A673 (cell line): Measurements from ENCODE around the gene MEGF11. TPM values are rescaled to one million over a fixed set of nuclear protein-coding genes. Genes with fewer than 3 reads are reported as not detected.

Source experiments
- BruUV-seq: library from RNA; stranded (reverse); fragments of 400-500 nt; replicated peaks from 2 replicates; lab custom pipeline; 2021; lab: Mats Ljungman, UMichigan
- CTCF ChIA-PET: fragments of 300-600 bp; sonication (Branson Sonifier 250); formaldehyde crosslinking; loops from one replicate; lab custom pipeline; 2022; ENCODE audit warnings: antibody characterized with exemption; lab: Charles Lee
- POLR2A ChIA-PET: fragments of 300-600 bp; sonication (Branson Sonifier 250); formaldehyde crosslinking; loops from one replicate; lab custom pipeline; 2022; ENCODE audit warnings: antibody characterized with exemption; ENCODE audit not compliant: low non-redundant PET; lab: Charles Lee
- DNase-seq: peaks from one replicate; pipeline ENCODE4 v3.0.0-alpha.2; 2015; ENCODE audit warnings: low spot score
- H3K27ac ChIP-seq: fragments of 200-600 bp; sonication (generic); 2 replicates; pipeline ENCODE4 v1.5.1; 2016; ENCODE audit warnings: mixed run types, low read depth, mild to moderate bottlenecking, mixed read lengths, antibody characterized with exemption, low read length; ENCODE audit not compliant: poor library complexity, severe bottlenecking
- H3K27me3 ChIP-seq: fragments of 200-600 bp; sonication (generic); replicated peaks from 2 replicates; pipeline ENCODE4 v1.6.1; 2017; ENCODE audit warnings: mixed run types, low read depth, mild to moderate bottlenecking, mixed read lengths, antibody characterized with exemption, low read length; ENCODE audit not compliant: insufficient read depth, poor library complexity
- H3K36me3 ChIP-seq: fragments of 200-600 bp; sonication (generic); 2 replicates; pipeline ENCODE4 v1.6.1; 2016; ENCODE audit warnings: mixed run types, mild to moderate bottlenecking, mixed read lengths, antibody characterized with exemption, low read length; ENCODE audit not compliant: insufficient read depth, poor library complexity, severe bottlenecking
- H3K4me1 ChIP-seq: fragments of 200-600 bp; sonication (generic); 2 replicates; pipeline ENCODE4 v1.6.1; 2017; ENCODE audit warnings: mixed run types, mild to moderate bottlenecking, mixed read lengths, antibody characterized with exemption, low read length; ENCODE audit not compliant: insufficient read depth, poor library complexity, severe bottlenecking
- H3K4me3 ChIP-seq: fragments of 200-600 bp; sonication (generic); 2 replicates; pipeline ENCODE4 v1.5.1; 2016; ENCODE audit warnings: low read depth, mixed run types, mild to moderate bottlenecking, mixed read lengths, low read length; ENCODE audit not compliant: poor library complexity, severe bottlenecking
- H3K9me3 ChIP-seq: fragments of 200-600 bp; sonication (generic); 2 replicates; pipeline ENCODE4 v1.6.1; 2016; ENCODE audit warnings: mixed run types, low read depth, mild to moderate bottlenecking, mixed read lengths, antibody characterized with exemption, low read length; ENCODE audit not compliant: poor library complexity, severe bottlenecking
- EZH2 ChIP-seq: fragments of 200-600 bp; sonication (generic); IDR thresholded peaks from 2 replicates; pipeline ENCODE4 v1.6.1; 2017; ENCODE audit warnings: borderline replicate concordance, low read depth, mild to moderate bottlenecking, mixed read lengths, antibody characterized with exemption, low read length; ENCODE audit not compliant: poor library complexity, severe bottlenecking
- intact Hi-C: fragments of 100-400 bp; cut with micrococcal nuclease; formaldehyde crosslinking; loops from one replicate; pipeline ENCODE4 v1.10.0; 2022; ENCODE audit not compliant: unreplicated experiment
- total RNA-seq: library from RNA; stranded (reverse); gene quantifications from 2 replicates; pipeline ENCODE4 v1.2.3, GENCODE V29; 2021
- TF ChIP-seq, protein P1 (sequence below): fragments of 300-800, 200-600 bp; sonication (generic); conservative IDR thresholded peaks from 2 replicates; pipeline ENCODE4 v1.5.1; 2017; ENCODE audit warnings: low read depth, mild to moderate bottlenecking, antibody characterized with exemption, low read length, moderate library complexity, mixed read lengths

The MEGF11 gene
- total RNA-seq, 1 experiment from 2014 or later, result 0.43 TPM

DNA sequence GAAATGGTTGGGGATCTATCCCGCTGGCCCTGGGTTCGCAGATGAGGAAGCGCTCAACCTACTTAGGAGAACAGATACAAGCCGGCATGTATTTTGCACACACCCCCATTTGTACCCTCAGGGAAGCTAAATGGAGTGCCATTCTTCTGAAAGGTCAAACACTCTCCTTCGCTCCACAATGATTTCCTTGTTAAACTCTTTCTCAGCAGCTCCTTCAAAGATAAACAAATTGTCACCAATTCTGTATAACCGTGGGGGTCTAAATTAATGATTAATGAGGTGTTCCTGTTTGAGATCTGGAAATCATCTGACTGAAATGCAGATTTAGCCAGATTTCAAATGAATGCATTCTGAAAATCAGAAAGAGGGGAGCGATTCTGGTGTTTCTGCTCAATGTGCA lies 124.0 kb downstream of the MEGF11 start:
- Histone ChIP-seq H3K27me3 (peaks cover 5% of the 10 kb centered on the region), H3K4me1 (peaks cover 44% of the 10 kb centered on the region), H3K9me3 (no peaks in the 10 kb centered on the region), H3K4me3 (no peak overlapping the region), H3K27ac (no peak overlapping the region), H3K36me3 (no peaks in the 10 kb centered on the region)
- TF ChIP-seq, protein P1, sequence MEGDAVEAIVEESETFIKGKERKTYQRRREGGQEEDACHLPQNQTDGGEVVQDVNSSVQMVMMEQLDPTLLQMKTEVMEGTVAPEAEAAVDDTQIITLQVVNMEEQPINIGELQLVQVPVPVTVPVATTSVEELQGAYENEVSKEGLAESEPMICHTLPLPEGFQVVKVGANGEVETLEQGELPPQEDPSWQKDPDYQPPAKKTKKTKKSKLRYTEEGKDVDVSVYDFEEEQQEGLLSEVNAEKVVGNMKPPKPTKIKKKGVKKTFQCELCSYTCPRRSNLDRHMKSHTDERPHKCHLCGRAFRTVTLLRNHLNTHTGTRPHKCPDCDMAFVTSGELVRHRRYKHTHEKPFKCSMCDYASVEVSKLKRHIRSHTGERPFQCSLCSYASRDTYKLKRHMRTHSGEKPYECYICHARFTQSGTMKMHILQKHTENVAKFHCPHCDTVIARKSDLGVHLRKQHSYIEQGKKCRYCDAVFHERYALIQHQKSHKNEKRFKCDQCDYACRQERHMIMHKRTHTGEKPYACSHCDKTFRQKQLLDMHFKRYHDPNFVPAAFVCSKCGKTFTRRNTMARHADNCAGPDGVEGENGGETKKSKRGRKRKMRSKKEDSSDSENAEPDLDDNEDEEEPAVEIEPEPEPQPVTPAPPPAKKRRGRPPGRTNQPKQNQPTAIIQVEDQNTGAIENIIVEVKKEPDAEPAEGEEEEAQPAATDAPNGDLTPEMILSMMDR, result no peak
- ChIA-PET POLR2A (no interaction called here), CTCF (no interaction called here)
- no TSS peak for BruUV-seq
- DNase-seq, result peak; percentile 48
- intact Hi-C loops, result no loop called here

DNA sequence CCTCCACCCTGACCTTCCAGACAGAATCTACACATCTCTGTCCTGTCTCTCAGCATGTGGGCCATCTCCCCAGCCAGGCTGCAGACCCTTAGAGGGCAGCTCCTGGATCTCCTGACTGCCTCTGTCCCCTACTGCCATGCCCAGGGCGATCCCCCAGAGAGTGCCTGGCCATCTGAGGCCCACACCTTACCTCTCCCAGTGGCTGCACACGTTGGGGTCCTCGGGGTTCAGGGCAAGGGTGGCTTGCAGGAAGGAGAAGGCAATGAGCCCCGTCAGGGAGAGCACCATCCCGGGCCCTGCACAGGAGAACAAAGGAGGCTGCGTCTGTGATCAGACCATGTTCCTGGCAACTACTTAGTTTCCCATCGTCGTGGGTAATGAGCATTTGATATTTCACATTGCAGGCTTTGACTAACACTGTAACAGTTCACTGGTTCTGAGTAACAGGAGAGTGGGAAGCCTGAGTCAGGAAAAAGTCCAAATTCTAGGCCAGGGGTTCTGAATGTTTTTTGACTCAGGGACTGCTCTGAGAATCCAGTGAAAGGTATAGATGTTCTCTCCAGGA lies 125.4 kb downstream of the MEGF11 start:
- BruUV-seq, result no TSS peak
- no peaks in the 10 kb centered on the region for H3K36me3 ChIP-seq
- CTCF ChIA-PET, result no interaction called here
- peaks cover 44% of the 10 kb centered on the region for H3K4me1 ChIP-seq
- peaks cover 5% of the 10 kb centered on the region for H3K27me3 ChIP-seq
- DNase-seq, result no peak
- intact Hi-C loops, result no loop called here
- no peak for TF ChIP-seq EZH2
- TF ChIP-seq, protein P1, result no peak
- H3K4me3 ChIP-seq, result no peak overlapping the region
- no peak overlapping the region for H3K27ac ChIP-seq
- no peaks in the 10 kb centered on the region for H3K9me3 ChIP-seq
- POLR2A ChIA-PET, result no interaction called here

DNA sequence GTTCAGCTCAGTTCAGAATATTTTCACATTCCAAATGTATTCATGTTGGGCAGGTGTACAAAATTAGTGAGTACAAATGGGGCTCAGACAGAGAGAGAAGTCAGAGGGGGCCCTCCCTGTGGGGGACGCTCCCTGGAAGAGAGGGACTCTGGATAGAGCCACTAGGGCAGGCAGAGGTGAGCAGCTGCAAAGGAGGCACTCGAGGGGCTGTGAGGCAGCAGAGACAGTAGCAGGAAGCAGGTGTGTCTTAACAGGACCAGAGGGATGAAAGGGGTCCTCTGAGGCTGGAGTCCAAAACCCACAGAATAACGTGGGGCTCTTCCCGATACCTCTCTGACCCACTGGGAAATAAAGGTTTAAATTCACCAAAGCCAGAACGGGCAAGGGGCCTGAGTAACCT lies 127.1 kb downstream of the MEGF11 start:
- BruUV-seq, result no TSS peak
- CTCF ChIA-PET, result no interaction called here
- intact Hi-C loops, result no loop called here
- POLR2A ChIA-PET, result no interaction called here
- no peaks in the 10 kb centered on the region for H3K9me3 ChIP-seq
- H3K27ac ChIP-seq, result no peak overlapping the region
- H3K36me3 ChIP-seq, result no peaks in the 10 kb centered on the region
- H3K4me1 ChIP-seq, result peaks cover 37% of the 10 kb centered on the region
- TF ChIP-seq EZH2, result no peak
- TF ChIP-seq, protein P1, result no peak
- DNase-seq, result no peak
- H3K27me3 ChIP-seq, result peaks cover 5% of the 10 kb centered on the region
- no peak overlapping the region for H3K4me3 ChIP-seq
